GM19099 (cell line): Measurements from ENCODE around the gene DLG2.

ENCODE experiments used
- POLR2A ChIP-seq: IDR thresholded peaks from 3 replicates; pipeline ENCODE4 v1.6.1; 2011; ENCODE audit warnings: low read depth; ENCODE audit not compliant: insufficient read length; ENCODE audit errors: extremely low read depth

The DLG2 gene

GRCh38 chr11:83831929-83832328 is 1795.2 kb downstream of the DLG2 start:
- no peak for TF ChIP-seq POLR2A

GRCh38 chr11:83827940-83828554 is 1799.1 kb downstream of the DLG2 start:
- no peak for TF ChIP-seq POLR2A

- TF ChIP-seq POLR2A, result no peak
Observed at GRCh38 chr11:83827520-83827919, 1799.6 kb downstream of the DLG2 start.

GRCh38 chr11:83826078-83826477 is 1801.1 kb downstream of the DLG2 start:
- no peak for TF ChIP-seq POLR2A

- TF ChIP-seq POLR2A, result no peak
Observed at GRCh38 chr11:83823461-83824025, 1803.6 kb downstream of the DLG2 start.

GRCh38 chr11:83819931-83820549 is 1807.1 kb downstream of the DLG2 start:
- no peak for TF ChIP-seq POLR2A

GRCh38 chr11:83818349-83818748 is 1808.8 kb downstream of the DLG2 start:
- no peak for TF ChIP-seq POLR2A

GRCh38 chr11:83816572-83817187 is 1810.5 kb downstream of the DLG2 start:
- TF ChIP-seq POLR2A, result no peak

- TF ChIP-seq POLR2A, result no peak
Observed at GRCh38 chr11:83815736-83816135, 1811.4 kb downstream of the DLG2 start.

GRCh38 chr11:83813296-83813695 is 1813.8 kb downstream of the DLG2 start:
- TF ChIP-seq POLR2A, result no peak

- TF ChIP-seq POLR2A, result no peak
Observed at GRCh38 chr11:83809274-83809673, 1817.9 kb downstream of the DLG2 start.

- no peak for TF ChIP-seq POLR2A
Observed at GRCh38 chr11:83801799-83802198, 1825.3 kb downstream of the DLG2 start.

GRCh38 chr11:83793310-83793709 is 1833.8 kb downstream of the DLG2 start:
- no peak for TF ChIP-seq POLR2A

GRCh38 chr11:83791557-83791956 is 1835.6 kb downstream of the DLG2 start:
- TF ChIP-seq POLR2A, result no peak

GRCh38 chr11:83785942-83786341 is 1841.2 kb downstream of the DLG2 start:
- no peak for TF ChIP-seq POLR2A

- TF ChIP-seq POLR2A, result no peak
Observed at GRCh38 chr11:83784419-83784818, 1842.7 kb downstream of the DLG2 start.

GRCh38 chr11:83782329-83782728 is 1844.8 kb downstream of the DLG2 start:
- TF ChIP-seq POLR2A, result no peak

GRCh38 chr11:83779876-83780275 is 1847.3 kb downstream of the DLG2 start:
- TF ChIP-seq POLR2A, result no peak
